Activated CD4-positive, alpha-beta T cell treated with anti-CD3 and anti-CD28 coated beads, Interleukin-2, amount 10 ng/mL, durations not matched to agents 24 days and 14 days (primary cell): Measurements from ENCODE around the gene PITPNC1. TPM values are rescaled to one million over a fixed set of nuclear protein-coding genes. Genes with fewer than 3 reads are reported as not detected.
A peak's percentile ranks its signal among the peaks of the same experiment; 100 is the strongest.
"Not testable (repeated sequence)": the region's sequence is repeated elsewhere in the genome, so short reads cannot be mapped to it uniquely, and the experiment has no call there.

ENCODE experiments used
- DNase-seq: peaks from one replicate; pipeline ENCODE4 v3.0.0; 2022
- H3K27ac Mint-ChIP-seq: one replicate; pipeline ENCODE4 v1.8.0; 2022; ENCODE audit warnings: mild to moderate bottlenecking, mixed read lengths
- H3K27me3 Mint-ChIP-seq: one replicate; pipeline ENCODE4 v1.8.0; 2022; ENCODE audit warnings: mixed read lengths
- H3K36me3 Mint-ChIP-seq: one replicate; pipeline ENCODE4 v1.8.0; 2022; ENCODE audit warnings: low read depth, mild to moderate bottlenecking, mixed read lengths
- H3K4me1 Mint-ChIP-seq: one replicate; pipeline ENCODE4 v1.8.0; 2021; ENCODE audit warnings: mixed read lengths
- H3K4me3 Mint-ChIP-seq: one replicate; pipeline ENCODE4 v1.8.0; 2022; ENCODE audit warnings: mild to moderate bottlenecking, moderate library complexity, mixed read lengths
- H3K9me3 Mint-ChIP-seq: one replicate; pipeline ENCODE4 v1.8.0; 2021; ENCODE audit warnings: mixed read lengths
- intact Hi-C: fragments of 100-400 bp; cut with micrococcal nuclease; formaldehyde crosslinking; loops from one replicate; pipeline ENCODE4 v1.15.1; 2023
- total RNA-seq: library from RNA; stranded (reverse); gene quantifications from 2 replicates; pipeline ENCODE4 v1.2.3, GENCODE V29; 2022

Gene PITPNC1
- total RNA-seq, 1 donor from 2014 or later: 22.3 TPM

- no peaks in the 10 kb centered on the region for H3K9me3 Mint-ChIP-seq
- DNase-seq: no peak
- no peak overlapping the region for H3K4me3 Mint-ChIP-seq
- H3K36me3 Mint-ChIP-seq: peaks cover 7% of the 10 kb centered on the region
- intact Hi-C loops: no loop called here
- H3K4me1 Mint-ChIP-seq: no peaks in the 10 kb centered on the region
- no peak overlapping the region for H3K27ac Mint-ChIP-seq
- no peaks in the 10 kb centered on the region for H3K27me3 Mint-ChIP-seq
Measured at GRCh38 chr17:67680445-67681224, 303.6 kb downstream of the PITPNC1 start.

GRCh38 chr17:67682196-67682595 lies 305.1 kb downstream of the PITPNC1 start:
- Mint-ChIP-seq H3K4me1 (no peaks in the 10 kb centered on the region), H3K27me3 (no peaks in the 10 kb centered on the region), H3K4me3 (no peak overlapping the region), H3K9me3 (no peaks in the 10 kb centered on the region), H3K27ac (no peak overlapping the region), H3K36me3 (peaks cover 5% of the 10 kb centered on the region)
- no peak for DNase-seq
- intact Hi-C loops: no loop called here

- intact Hi-C loops: no loop called here
- H3K27me3 Mint-ChIP-seq: no peaks in the 10 kb centered on the region
- H3K9me3 Mint-ChIP-seq: no peaks in the 10 kb centered on the region
- DNase-seq: no peak
- H3K4me3 Mint-ChIP-seq: no peak overlapping the region
- H3K36me3 Mint-ChIP-seq: peaks cover 3% of the 10 kb centered on the region
- peaks cover 4% of the 10 kb centered on the region for H3K4me1 Mint-ChIP-seq
- H3K27ac Mint-ChIP-seq: no peak overlapping the region
Measured at GRCh38 chr17:67685351-67685750, 308.3 kb downstream of the PITPNC1 start.

- H3K36me3 Mint-ChIP-seq: peaks cover 3% of the 10 kb centered on the region
- no peak for DNase-seq
- no peaks in the 10 kb centered on the region for H3K9me3 Mint-ChIP-seq
- no peak overlapping the region for H3K27ac Mint-ChIP-seq
- peaks cover 4% of the 10 kb centered on the region for H3K4me1 Mint-ChIP-seq
- no peaks in the 10 kb centered on the region for H3K27me3 Mint-ChIP-seq
- intact Hi-C loops: no loop called here
- no peak overlapping the region for H3K4me3 Mint-ChIP-seq
Measured at GRCh38 chr17:67686241-67686640, 309.2 kb downstream of the PITPNC1 start.

- H3K9me3 Mint-ChIP-seq: no peaks in the 10 kb centered on the region
- no peak overlapping the region for H3K27ac Mint-ChIP-seq
- no peak overlapping the region for H3K4me3 Mint-ChIP-seq
- DNase-seq: no peak
- intact Hi-C loops: no loop called here
- peaks cover 4% of the 10 kb centered on the region for H3K4me1 Mint-ChIP-seq
- H3K36me3 Mint-ChIP-seq: peaks cover 4% of the 10 kb centered on the region
- H3K27me3 Mint-ChIP-seq: no peaks in the 10 kb centered on the region
Measured at GRCh38 chr17:67687511-67687910, 310.4 kb downstream of the PITPNC1 start.

GRCh38 chr17:67689534-67690177 lies 312.6 kb downstream of the PITPNC1 start:
- H3K4me3 Mint-ChIP-seq: no peak overlapping the region
- peaks cover 10% of the 10 kb centered on the region for H3K36me3 Mint-ChIP-seq
- no peaks in the 10 kb centered on the region for H3K9me3 Mint-ChIP-seq
- H3K27ac Mint-ChIP-seq: no peak overlapping the region
- intact Hi-C loops: loop anchor here (1.0 to 2.0 kb wide), 2 partner anchors 215 to 315 kb away; no protein-coding TSS in a partner anchor
- H3K27me3 Mint-ChIP-seq: no peaks in the 10 kb centered on the region
- peaks cover 4% of the 10 kb centered on the region for H3K4me1 Mint-ChIP-seq
- DNase-seq: peak; percentile 87

- DNase-seq: no peak
- peaks cover 4% of the 10 kb centered on the region for H3K4me1 Mint-ChIP-seq
- H3K27me3 Mint-ChIP-seq: no peaks in the 10 kb centered on the region
- no peaks in the 10 kb centered on the region for H3K9me3 Mint-ChIP-seq
- peaks cover 8% of the 10 kb centered on the region for H3K36me3 Mint-ChIP-seq
- H3K27ac Mint-ChIP-seq: no peak overlapping the region
- H3K4me3 Mint-ChIP-seq: no peak overlapping the region
- intact Hi-C loops: no loop called here
Measured at GRCh38 chr17:67693811-67694210, 316.7 kb downstream of the PITPNC1 start.

GRCh38 chr17:67696347-67696746 lies 319.3 kb downstream of the PITPNC1 start:
- DNase-seq: no peak
- H3K27me3 Mint-ChIP-seq: peaks cover 3% of the 10 kb centered on the region

GRCh38 chr17:67696853-67697498 lies 319.9 kb downstream of the PITPNC1 start:
- DNase-seq: no peak
- H3K4me1 Mint-ChIP-seq: no peaks in the 10 kb centered on the region
- H3K27ac Mint-ChIP-seq: no peak overlapping the region
- no peaks in the 10 kb centered on the region for H3K9me3 Mint-ChIP-seq
- intact Hi-C loops: no loop called here
- H3K4me3 Mint-ChIP-seq: no peak overlapping the region
- peaks cover 8% of the 10 kb centered on the region for H3K36me3 Mint-ChIP-seq
- peaks cover 5% of the 10 kb centered on the region for H3K27me3 Mint-ChIP-seq

More at GRCh38 chr17:67696347-67696746, 319.3 kb downstream of the PITPNC1 start:
- Mint-ChIP-seq H3K4me1 (no peaks in the 10 kb centered on the region), H3K27ac (no peak overlapping the region), H3K4me3 (no peak overlapping the region), H3K36me3 (peaks cover 8% of the 10 kb centered on the region), H3K9me3 (no peaks in the 10 kb centered on the region)
- intact Hi-C loops: no loop called here

- H3K27me3 Mint-ChIP-seq: peaks cover 7% of the 10 kb centered on the region
- no peaks in the 10 kb centered on the region for H3K36me3 Mint-ChIP-seq
- intact Hi-C loops: no loop called here
- no peak overlapping the region for H3K4me3 Mint-ChIP-seq
- no peak for DNase-seq
- H3K27ac Mint-ChIP-seq: no peak overlapping the region
- no peaks in the 10 kb centered on the region for H3K9me3 Mint-ChIP-seq
- no peaks in the 10 kb centered on the region for H3K4me1 Mint-ChIP-seq
Measured at GRCh38 chr17:67700037-67700724, 323.1 kb downstream of the PITPNC1 start.

GRCh38 chr17:67700725-67701119 lies 323.6 kb downstream of the PITPNC1 start:
- Mint-ChIP-seq H3K9me3 (no peaks in the 10 kb centered on the region), H3K4me1 (no peaks in the 10 kb centered on the region), H3K27ac (no peak overlapping the region), H3K4me3 (no peak overlapping the region), H3K36me3 (no peaks in the 10 kb centered on the region), H3K27me3 (peaks cover 7% of the 10 kb centered on the region)
- intact Hi-C loops: no loop called here
- DNase-seq: no peak

- H3K9me3 Mint-ChIP-seq, H3K27me3 Mint-ChIP-seq, H3K36me3 Mint-ChIP-seq, H3K27ac Mint-ChIP-seq, H3K4me3 Mint-ChIP-seq, H3K4me1 Mint-ChIP-seq, DNase-seq, intact Hi-C loops: not testable (repeated sequence)
Measured at GRCh38 chr17:67702861-67703260, 325.8 kb downstream of the PITPNC1 start.

GRCh38 chr17:67707442-67707841 lies 330.4 kb downstream of the PITPNC1 start:
- Mint-ChIP-seq H3K4me3 (no peak overlapping the region), H3K27ac (no peak overlapping the region), H3K36me3 (no peaks in the 10 kb centered on the region), H3K9me3 (no peaks in the 10 kb centered on the region), H3K4me1 (no peaks in the 10 kb centered on the region), H3K27me3 (peaks cover 3% of the 10 kb centered on the region)
- DNase-seq: no peak
- intact Hi-C loops: no loop called here

GRCh38 chr17:67708378-67708777 lies 331.3 kb downstream of the PITPNC1 start:
- intact Hi-C loops: no loop called here

More at GRCh38 chr17:67708378-67708777, 331.3 kb downstream of the PITPNC1 start:
- H3K36me3 Mint-ChIP-seq: no peaks in the 10 kb centered on the region
- H3K27me3 Mint-ChIP-seq: peaks cover 7% of the 10 kb centered on the region
- no peak overlapping the region for H3K4me3 Mint-ChIP-seq
- H3K9me3 Mint-ChIP-seq: peaks cover 5% of the 10 kb centered on the region
- no peak for DNase-seq
- no peak overlapping the region for H3K27ac Mint-ChIP-seq
- H3K4me1 Mint-ChIP-seq: no peaks in the 10 kb centered on the region
